ENCODE results near the gene SHISAL1.

GRCh38 chr22:44200855-44201550, 111.7 kb downstream of the SHISAL1 start:
- TF ChIP-seq CTCF (IDR thresholded peaks at IDR 0.05): no peak
- no peak for TF ChIP-seq EP300 (IDR thresholded peaks at IDR 0.05)
- no peak for TF ChIP-seq POLR2A (IDR thresholded peaks at IDR 0.05)
